Hematopoietic multipotent progenitor cell treated with erythropoietin and hydrocortisone succinate and interleukin-3 and kit ligand, for 6 days (in vitro differentiated cells): ENCODE data around the gene SMIM35.
"Not testable (repeated sequence)": the region's sequence is repeated elsewhere in the genome, so short reads cannot be mapped to it uniquely, and the experiment has no call there.

Source experiments
- DNase-seq: peaks from one replicate; pipeline ENCODE4 v3.0.0-alpha.2; 2015

The SMIM35 gene

GRCh38 chr11:118078911-118079411 lies 7.8 kb downstream of the SMIM35 start:
- no peak for DNase-seq

GRCh38 chr11:118076754-118077281 lies 9.9 kb downstream of the SMIM35 start, which contains the start of gene TMPRSS4:
TSS of gene TMPRSS4 (plus strand) at chr11:118077078. CDS start at chr11:118077303, 225 bp downstream.
- DNase-seq: no peak

- no peak for DNase-seq
Observed at GRCh38 chr11:118074785-118075184, 12.0 kb downstream of the SMIM35 start.

- DNase-seq: no peak
Observed at GRCh38 chr11:118074091-118074685, 12.6 kb downstream of the SMIM35 start.

GRCh38 chr11:118073554-118073953 lies 13.2 kb downstream of the SMIM35 start:
- no peak for DNase-seq

GRCh38 chr11:118071416-118072030 lies 15.2 kb downstream of the SMIM35 start:
- no peak for DNase-seq

- DNase-seq: no peak
Observed at GRCh38 chr11:118068945-118069612, 17.7 kb downstream of the SMIM35 start.

GRCh38 chr11:118068206-118068944 lies 18.4 kb downstream of the SMIM35 start:
- no peak for DNase-seq

- no peak for DNase-seq
Observed at GRCh38 chr11:118067006-118067405, 19.8 kb downstream of the SMIM35 start.

- DNase-seq: no peak
Observed at GRCh38 chr11:118065384-118065783, 21.4 kb downstream of the SMIM35 start.

GRCh38 chr11:118064956-118065355 lies 21.8 kb downstream of the SMIM35 start:
- DNase-seq: no peak

- DNase-seq: not testable (repeated sequence)
Observed at GRCh38 chr11:118062631-118063030, 24.1 kb downstream of the SMIM35 start.

GRCh38 chr11:118062181-118062580 lies 24.6 kb downstream of the SMIM35 start:
- not testable (repeated sequence) for DNase-seq

GRCh38 chr11:118061586-118062125 lies 25.1 kb downstream of the SMIM35 start:
- DNase-seq: no peak

- no peak for DNase-seq
Observed at GRCh38 chr11:118060869-118061268, 25.9 kb downstream of the SMIM35 start.

GRCh38 chr11:118060081-118060661 lies 26.6 kb downstream of the SMIM35 start:
- DNase-seq: no peak

- DNase-seq: no peak
Observed at GRCh38 chr11:118059246-118059940, 27.4 kb downstream of the SMIM35 start.

- DNase-seq: no peak
Observed at GRCh38 chr11:118058311-118059245, 28.2 kb downstream of the SMIM35 start.

GRCh38 chr11:118057251-118058145 lies 29.3 kb downstream of the SMIM35 start:
- DNase-seq: no peak
